Gastroesophageal sphincter (tissue), 3 donors: ENCODE data around the gene CRIM1.

Source experiments
- EP300 ChIP-seq: sonication (generic); formaldehyde crosslinking; IDR thresholded peaks from one replicate; pipeline ENCODE4 v1.6.1; 2017; ENCODE audit warnings: antibody characterized with exemption, mild to moderate bottlenecking
- POLR2A ChIP-seq, 2 donors: fragments of 450-650 bp; IDR thresholded peaks; one replicate each; pipeline ENCODE4 v1.6.1; 2017; ENCODE audit warnings: antibody characterized with exemption in 2 of 2, mild to moderate bottlenecking in 2 of 2, moderate library complexity in 1 of 2
- POLR2AphosphoS5 ChIP-seq: sonication (generic); formaldehyde crosslinking; IDR thresholded peaks from one replicate; pipeline ENCODE4 v1.6.1; 2017; ENCODE audit warnings: antibody characterized with exemption
- TF ChIP-seq, protein P1 (sequence below), 4 experiments: fragments of 200-600 bp in 2 of 4; fragments of 450-650 bp in 2 of 4; sonication (generic) in 1 of 4; IDR thresholded peaks; one replicate each; pipeline ENCODE4 v1.5.1; 2017 to 2019; ENCODE audit warnings: antibody characterized with exemption in 4 of 4, mild to moderate bottlenecking in 2 of 4, moderate library complexity in 2 of 4

DNA sequence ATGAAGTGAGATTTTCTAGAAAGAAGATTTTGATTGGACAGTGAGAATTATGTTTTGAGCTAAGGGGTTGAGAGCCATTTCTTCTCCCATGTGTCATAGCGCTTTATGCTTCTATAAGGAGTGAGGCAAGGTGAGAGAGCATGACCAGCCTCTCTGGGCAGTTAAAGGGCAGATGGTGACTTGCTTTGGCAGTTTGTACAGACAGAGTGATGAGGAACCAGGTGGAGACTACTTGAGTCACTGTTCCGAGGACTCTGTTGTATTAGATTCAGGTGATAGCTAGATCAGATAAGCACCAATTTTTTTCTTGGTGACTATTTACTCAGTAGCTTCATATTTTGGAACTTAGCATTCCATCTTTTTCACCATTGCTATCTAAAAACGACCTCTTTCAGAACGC lies 4.5 kb downstream of the CRIM1 start:
- TF ChIP-seq, protein P1, sequence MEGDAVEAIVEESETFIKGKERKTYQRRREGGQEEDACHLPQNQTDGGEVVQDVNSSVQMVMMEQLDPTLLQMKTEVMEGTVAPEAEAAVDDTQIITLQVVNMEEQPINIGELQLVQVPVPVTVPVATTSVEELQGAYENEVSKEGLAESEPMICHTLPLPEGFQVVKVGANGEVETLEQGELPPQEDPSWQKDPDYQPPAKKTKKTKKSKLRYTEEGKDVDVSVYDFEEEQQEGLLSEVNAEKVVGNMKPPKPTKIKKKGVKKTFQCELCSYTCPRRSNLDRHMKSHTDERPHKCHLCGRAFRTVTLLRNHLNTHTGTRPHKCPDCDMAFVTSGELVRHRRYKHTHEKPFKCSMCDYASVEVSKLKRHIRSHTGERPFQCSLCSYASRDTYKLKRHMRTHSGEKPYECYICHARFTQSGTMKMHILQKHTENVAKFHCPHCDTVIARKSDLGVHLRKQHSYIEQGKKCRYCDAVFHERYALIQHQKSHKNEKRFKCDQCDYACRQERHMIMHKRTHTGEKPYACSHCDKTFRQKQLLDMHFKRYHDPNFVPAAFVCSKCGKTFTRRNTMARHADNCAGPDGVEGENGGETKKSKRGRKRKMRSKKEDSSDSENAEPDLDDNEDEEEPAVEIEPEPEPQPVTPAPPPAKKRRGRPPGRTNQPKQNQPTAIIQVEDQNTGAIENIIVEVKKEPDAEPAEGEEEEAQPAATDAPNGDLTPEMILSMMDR (IDR thresholded peaks at IDR 0.05), result no peak
- no peak for TF ChIP-seq POLR2A (IDR thresholded peaks at IDR 0.05)
- TF ChIP-seq POLR2AphosphoS5, result no peak
- TF ChIP-seq EP300, result no peak
